Keratinocyte (primary cell): ENCODE results near the gene UBL7. TPM values are rescaled to one million over a fixed set of nuclear protein-coding genes. Genes with fewer than 3 reads are reported as not detected.

ENCODE experiments used
- DNase-seq: peaks from one replicate; pipeline ENCODE4 v3.0.0-alpha.2; 2011; ENCODE audit warnings: low read depth, missing footprints, low spot score
- FAIRE-seq: peaks from 2 replicates; lab custom pipeline; 2011; peaks lifted over from hg19 to GRCh38; lab: Jason Lieb, UNC
- H2AFZ ChIP-seq: 2 replicates; pipeline ENCODE4 v1.6.0; 2012; ENCODE audit warnings: low read length, control low read depth, inconsistent platforms; ENCODE audit not compliant: control insufficient read depth
- H3K27ac ChIP-seq: 2 replicates; pipeline ENCODE4 v1.5.1; 2011; ENCODE audit warnings: low read length; ENCODE audit not compliant: control insufficient read depth, insufficient read depth
- H3K27me3 ChIP-seq: 3 replicates; pipeline ENCODE4 v1.6.0; 2011; ENCODE audit warnings: low read length; ENCODE audit not compliant: control insufficient read depth, insufficient read depth; ENCODE audit errors: extremely low read depth
- H3K36me3 ChIP-seq, 2 experiments: 2 replicates in 1 of 2; 3 replicates in 1 of 2; pipeline ENCODE4 v1.5.1; 2011; ENCODE audit warnings: low read length in 2 of 2, mild to moderate bottlenecking in 1 of 2; ENCODE audit not compliant: control insufficient read depth in 2 of 2, insufficient read depth in 2 of 2; ENCODE audit errors: extremely low read depth in 1 of 2
- H3K4me1 ChIP-seq: 3 replicates; pipeline ENCODE4 v1.5.1; 2011; ENCODE audit warnings: low read length; ENCODE audit not compliant: control insufficient read depth, insufficient read depth; ENCODE audit errors: extremely low read depth
- H3K4me2 ChIP-seq: 3 replicates; pipeline ENCODE4 v1.6.0; 2011; ENCODE audit warnings: low read depth, low read length; ENCODE audit not compliant: control insufficient read depth, insufficient read depth; ENCODE audit errors: extremely low read depth
- H3K4me3 ChIP-seq, 3 experiments: fragments of 200-600 bp in 1 of 3; sonication (generic) in 1 of 3; 2 replicates in 2 of 3; 3 replicates in 1 of 3; pipeline ENCODE4 v1.5.1; 2011 to 2016; ENCODE audit warnings: low read length in 3 of 3, mild to moderate bottlenecking in 3 of 3, control low read depth in 2 of 3, inconsistent platforms in 1 of 3, low read depth in 1 of 3, mixed read lengths in 1 of 3, mixed run types in 1 of 3, moderate library complexity in 1 of 3; ENCODE audit not compliant: control insufficient read depth in 2 of 3, insufficient read depth in 2 of 3; ENCODE audit errors: extremely low read depth in 1 of 3
- H3K79me2 ChIP-seq: 2 replicates; pipeline ENCODE4 v1.6.0; 2012; ENCODE audit warnings: low read length; ENCODE audit not compliant: control insufficient read depth, insufficient read depth
- H3K9ac ChIP-seq: 3 replicates; pipeline ENCODE4 v1.6.0; 2011; ENCODE audit warnings: low read length; ENCODE audit not compliant: control insufficient read depth, insufficient read depth; ENCODE audit errors: extremely low read depth
- H3K9me1 ChIP-seq: 3 replicates; pipeline ENCODE4 v1.6.0; 2011; ENCODE audit warnings: low read length; ENCODE audit not compliant: control insufficient read depth, insufficient read depth; ENCODE audit errors: extremely low read depth
- H3K9me3 ChIP-seq: 2 replicates; pipeline ENCODE4 v1.5.1; 2012; ENCODE audit warnings: low read depth, low read length; ENCODE audit not compliant: control insufficient read depth
- H4K20me1 ChIP-seq: 3 replicates; pipeline ENCODE4 v1.6.0; 2011; ENCODE audit warnings: low read length; ENCODE audit not compliant: control insufficient read depth, insufficient read depth; ENCODE audit errors: extremely low read depth
- CTCF ChIP-seq, 3 experiments: IDR thresholded peaks in 1 of 3; conservative IDR thresholded peaks in 1 of 3; optimal IDR thresholded peaks in 1 of 3; 2 replicates in 2 of 3; 3 replicates in 1 of 3; pipeline versions ENCODE3 to v1.5.1; 2011; ENCODE audit warnings: low read length in 3 of 3, mild to moderate bottlenecking in 3 of 3, moderate library complexity in 2 of 3, control low read depth in 1 of 3, inconsistent platforms in 1 of 3; ENCODE audit not compliant: insufficient read depth in 2 of 3; ENCODE audit errors: extremely low read depth in 1 of 3
- EZH2 ChIP-seq: IDR thresholded peaks from one replicate; pipeline ENCODE4 v1.6.1; 2012; ENCODE audit warnings: inconsistent platforms, mild to moderate bottlenecking, low read length, moderate library complexity
- dilution Hi-C: fragments of 300-500 bp; cut with MboI; formaldehyde crosslinking; loops from one replicate; pipeline ENCODE4 v1.7.0; 2020; ENCODE audit warnings: low sequenced_read_pairs; ENCODE audit not compliant: extremely low pct_ligation_motif_present
- polyA plus RNA-seq, 5 experiments: library from polyadenylated mRNA; depleted of rRNA in 3 of 5; stranded (reverse) in 3 of 5; stranded (forward) in 1 of 5; unstranded in 1 of 5; fragments of >200 nt; gene quantifications; 1 replicate in 1 of 5; 2 replicates in 3 of 5; 3 replicates in 1 of 5; pipeline versions ENCODE4 v1.2.1 to v1.2.3, GENCODE V29; 2011 to 2012; ENCODE audit warnings: missing spikeins in 2 of 5, low read depth in 1 of 5, low replicate concordance in 1 of 5

Gene UBL7
- polyA plus RNA-seq, 1 donor (not counting 4 experiments of a cell fraction or from before 2014, with no cell fraction given), result 45.8 TPM

- Histone ChIP-seq H3K27ac (peak overlapping the region; percentile 89), H3K9ac (peak overlapping the region; percentile 63), H3K9me1 (peaks cover 6% of the 10 kb centered on the region), H3K79me2 (peaks cover 99% of the 10 kb centered on the region), H3K9me3 (no peaks in the 10 kb centered on the region), H4K20me1 (peaks cover 7% of the 10 kb centered on the region), H3K4me3 (no peak overlapping the region), H3K4me1 (peaks cover 63% of the 10 kb centered on the region), H3K27me3 (no peaks in the 10 kb centered on the region), H2AFZ (no peak overlapping the region), H3K36me3 (peaks cover 13 to 32% of the 10 kb centered on the region in 2 experiments), H3K4me2 (peak overlapping the region; percentile 68)
- DNase-seq (no peak), FAIRE-seq (no peak)
- TF ChIP-seq CTCF (optimal IDR thresholded peaks at IDR 0.05 in 1 of 3, IDR thresholded peaks at IDR 0.05 in 1 of 3, conservative IDR thresholded peaks at IDR 0.05 in 1 of 3; ENCODE audit: extremely low read depth in 1 of 3, insufficient read depth in 2 of 3, low read length in 3 of 3) (no peak), EZH2 (no peak)
- dilution Hi-C loops, result no loop called here
Observed at GRCh38 chr15:74422265-74422651, 38.7 kb downstream of the UBL7 start.

- TF ChIP-seq CTCF (optimal IDR thresholded peaks at IDR 0.05 in 1 of 3, IDR thresholded peaks at IDR 0.05 in 1 of 3, conservative IDR thresholded peaks at IDR 0.05 in 1 of 3; ENCODE audit: extremely low read depth in 1 of 3, insufficient read depth in 2 of 3, low read length in 3 of 3), result no peak
- TF ChIP-seq EZH2, result no peak
- dilution Hi-C loops, result no loop called here
- DNase-seq (no peak), FAIRE-seq (no peak)
- H3K4me1 ChIP-seq, result peaks cover 57% of the 10 kb centered on the region
- H3K9ac ChIP-seq, result no peak overlapping the region
- no peak overlapping the region for H3K4me2 ChIP-seq
- peaks cover 2% of the 10 kb centered on the region for H4K20me1 ChIP-seq
- peaks cover 15 to 33% of the 10 kb centered on the region in 2 experiments for H3K36me3 ChIP-seq
- no peaks in the 10 kb centered on the region for H3K27me3 ChIP-seq
- no peak overlapping the region for H3K4me3 ChIP-seq
- no peak overlapping the region for H2AFZ ChIP-seq
- no peak overlapping the region for H3K27ac ChIP-seq
- H3K9me1 ChIP-seq, result peaks cover 3% of the 10 kb centered on the region
- no peaks in the 10 kb centered on the region for H3K9me3 ChIP-seq
- peaks cover 99% of the 10 kb centered on the region for H3K79me2 ChIP-seq
Observed at GRCh38 chr15:74421302-74422245, 39.4 kb downstream of the UBL7 start.
